Activated T-cell treated with anti-CD3 and anti-CD28 coated beads, Interleukin-2, amount 50 U/mL, for 72 hours (primary cell): ENCODE data around the gene SYTL1. TPM values are rescaled to one million over a fixed set of nuclear protein-coding genes. Genes with fewer than 3 reads are reported as not detected.

Experiments
- ATAC-seq, 2 donors: fragments of 150-1000 bp; cut with Tn5 transposase; replicated peaks in 1 of 2; 2 replicates each; pipeline ENCODE4 v1.10.0; 2021; ENCODE audit warnings: moderate library complexity in 2 of 2, mild to moderate bottlenecking in 1 of 2
- DNase-seq, 2 donors: peaks; one replicate each; pipeline ENCODE4 v3.0.0; 2021 to 2022; ENCODE audit warnings: mixed read lengths in 1 of 2
- H3K27ac Mint-ChIP-seq: one replicate; pipeline ENCODE4 v1.8.0; 2022; ENCODE audit warnings: mild to moderate bottlenecking, moderate library complexity, mixed read lengths
- H3K27me3 Mint-ChIP-seq: one replicate; pipeline ENCODE4 v1.8.0; 2022; ENCODE audit warnings: low read depth, mixed read lengths
- H3K36me3 Mint-ChIP-seq, 2 donors: one replicate each; pipeline ENCODE4 v1.8.0; 2022; ENCODE audit warnings: mixed read lengths in 2 of 2, mild to moderate bottlenecking in 1 of 2; ENCODE audit not compliant: insufficient read depth in 2 of 2
- H3K4me1 Mint-ChIP-seq: one replicate; pipeline ENCODE4 v1.8.0; 2022; ENCODE audit warnings: low read depth, mixed read lengths
- H3K4me3 Mint-ChIP-seq, 2 donors: one replicate each; pipeline ENCODE4 v1.8.0; 2022; ENCODE audit warnings: mild to moderate bottlenecking in 2 of 2, mixed read lengths in 2 of 2, moderate library complexity in 2 of 2
- H3K9me3 Mint-ChIP-seq, 2 donors: one replicate each; pipeline ENCODE4 v1.8.0; 2022; ENCODE audit warnings: mixed read lengths in 2 of 2
- total RNA-seq, 2 donors: library from RNA; stranded (reverse); gene quantifications; one replicate each; pipeline ENCODE4 v1.2.3, GENCODE V29; 2022

The SYTL1 gene
- total RNA-seq, 2 donors from 2014 or later, result 73.1 to 89.9 TPM

- no peak for ATAC-seq
- Mint-ChIP-seq H3K4me3 (no peak overlapping the region), H3K36me3 (peaks cover 6 to 7% of the 10 kb centered on the region in 2 donors), H3K27ac (no peak overlapping the region), H3K27me3 (no peaks in the 10 kb centered on the region), H3K4me1 (peaks cover 46% of the 10 kb centered on the region), H3K9me3 (no peaks in the 10 kb centered on the region)
- no peak for DNase-seq
Measured at GRCh38 chr1:27345272-27345671, 3.5 kb downstream of the SYTL1 start.

- ATAC-seq (no peak), DNase-seq (no peak)
- no peak overlapping the region for H3K4me3 Mint-ChIP-seq
- H3K27ac Mint-ChIP-seq, result no peak overlapping the region
- peaks cover 35% of the 10 kb centered on the region for H3K4me1 Mint-ChIP-seq
- peaks cover 6 to 7% of the 10 kb centered on the region in 2 donors for H3K36me3 Mint-ChIP-seq
- no peaks in the 10 kb centered on the region for H3K27me3 Mint-ChIP-seq
- no peaks in the 10 kb centered on the region for H3K9me3 Mint-ChIP-seq
Measured at GRCh38 chr1:27346357-27346756, 4.5 kb downstream of the SYTL1 start.

GRCh38 chr1:27346991-27347624, 5.3 kb downstream of the SYTL1 start:
- Mint-ChIP-seq H3K27me3 (no peaks in the 10 kb centered on the region), H3K4me1 (peaks cover 27% of the 10 kb centered on the region), H3K9me3 (no peaks in the 10 kb centered on the region), H3K27ac (no peak overlapping the region), H3K4me3 (no peak overlapping the region), H3K36me3 (peaks cover 6% of the 10 kb centered on the region in 2 donors)
- DNase-seq, result no peak
- ATAC-seq, result no peak

- Mint-ChIP-seq H3K9me3 (no peaks in the 10 kb centered on the region), H3K27ac (no peak overlapping the region), H3K36me3 (peaks cover 0 to 4% of the 10 kb centered on the region in 2 donors), H3K4me3 (peak overlapping the region; percentile 56 to 68), H3K4me1 (peaks cover 13% of the 10 kb centered on the region), H3K27me3 (no peaks in the 10 kb centered on the region)
- DNase-seq (peak; percentile 49 to 58), ATAC-seq (peak; percentile 77 to 84)
Measured at GRCh38 chr1:27348861-27349783, 7.3 kb downstream of the SYTL1 start.

GRCh38 chr1:27349784-27350662, 8.2 kb downstream of the SYTL1 start:
- no peaks in the 10 kb centered on the region for H3K27me3 Mint-ChIP-seq
- peaks cover 8% of the 10 kb centered on the region for H3K4me1 Mint-ChIP-seq
- H3K9me3 Mint-ChIP-seq, result no peaks in the 10 kb centered on the region
- H3K27ac Mint-ChIP-seq, result no peak overlapping the region
- DNase-seq, result peak in 1 of 2 donors; percentile 22
- H3K36me3 Mint-ChIP-seq, result peaks cover 0 to 4% of the 10 kb centered on the region in 2 donors
- peak; percentile 46 to 58 for ATAC-seq
- no peak overlapping the region for H3K4me3 Mint-ChIP-seq

GRCh38 chr1:27350663-27351540, 9.1 kb downstream of the SYTL1 start:
- no peak overlapping the region for H3K4me3 Mint-ChIP-seq
- no peaks in the 10 kb centered on the region for H3K27me3 Mint-ChIP-seq
- no peak for DNase-seq
- no peak overlapping the region for H3K27ac Mint-ChIP-seq
- no peak for ATAC-seq
- H3K9me3 Mint-ChIP-seq, result no peaks in the 10 kb centered on the region
- peaks cover 0 to 4% of the 10 kb centered on the region in 2 donors for H3K36me3 Mint-ChIP-seq
- H3K4me1 Mint-ChIP-seq, result peaks cover 6% of the 10 kb centered on the region

GRCh38 chr1:27351541-27352107, 9.8 kb downstream of the SYTL1 start:
- Mint-ChIP-seq H3K27me3 (no peaks in the 10 kb centered on the region), H3K4me1 (peaks cover 6% of the 10 kb centered on the region), H3K36me3 (no peaks in the 10 kb centered on the region), H3K27ac (no peak overlapping the region), H3K4me3 (no peak overlapping the region), H3K9me3 (no peaks in the 10 kb centered on the region)
- ATAC-seq, result no peak
- no peak for DNase-seq

- DNase-seq (no peak), ATAC-seq (no peak)
- Mint-ChIP-seq H3K27me3 (no peaks in the 10 kb centered on the region), H3K27ac (no peak overlapping the region), H3K36me3 (no peaks in the 10 kb centered on the region), H3K4me3 (no peak overlapping the region), H3K4me1 (peaks cover 19% of the 10 kb centered on the region), H3K9me3 (no peaks in the 10 kb centered on the region)
Measured at GRCh38 chr1:27353166-27353565, 11.3 kb downstream of the SYTL1 start.

- peaks cover 19% of the 10 kb centered on the region for H3K4me1 Mint-ChIP-seq
- no peak overlapping the region for H3K4me3 Mint-ChIP-seq
- no peak for DNase-seq
- H3K9me3 Mint-ChIP-seq, result no peaks in the 10 kb centered on the region
- no peaks in the 10 kb centered on the region for H3K36me3 Mint-ChIP-seq
- no peaks in the 10 kb centered on the region for H3K27me3 Mint-ChIP-seq
- ATAC-seq, result no peak
- H3K27ac Mint-ChIP-seq, result no peak overlapping the region
Measured at GRCh38 chr1:27353629-27354028, 11.8 kb downstream of the SYTL1 start.

- DNase-seq (no peak), ATAC-seq (no peak)
- Mint-ChIP-seq H3K4me3 (peak overlapping the region in 1 of 2 donors; percentile 66), H3K27me3 (peaks cover 6% of the 10 kb centered on the region), H3K9me3 (no peaks in the 10 kb centered on the region), H3K27ac (no peak overlapping the region), H3K36me3 (no peaks in the 10 kb centered on the region), H3K4me1 (peaks cover 29% of the 10 kb centered on the region)
Measured at GRCh38 chr1:27355683-27356082, 13.9 kb downstream of the SYTL1 start.

- Mint-ChIP-seq H3K36me3 (no peaks in the 10 kb centered on the region), H3K27me3 (peaks cover 6% of the 10 kb centered on the region), H3K4me1 (peaks cover 29% of the 10 kb centered on the region), H3K27ac (peak overlapping the region; percentile 12), H3K4me3 (peak overlapping the region; percentile 66 to 80), H3K9me3 (no peaks in the 10 kb centered on the region)
- no peak for ATAC-seq
- no peak for DNase-seq
Measured at GRCh38 chr1:27356277-27356618, 14.4 kb downstream of the SYTL1 start.
